ENCODE results near the gene LOXL3. TPM values are rescaled to one million over a fixed set of nuclear protein-coding genes. Genes with fewer than 3 reads are reported as not detected.
A peak's percentile ranks its signal among the peaks of the same experiment; 100 is the strongest.

The LOXL3 gene
- total RNA-seq, 2 experiments from 2014 or later: 0.25 TPM; not detected in 1

GRCh38 chr2:74516650-74517049 lies 37.1 kb downstream of the LOXL3 start:
- peaks cover 0 to 36% of the 10 kb centered on the region in 2 experiments for H3K9me3 ChIP-seq (ENCODE audit: control insufficient read depth in 1 of 2, insufficient read depth in 1 of 2, low read length in 2 of 2)
- H3K4me1 ChIP-seq (ENCODE audit: insufficient read depth, low read length): peaks cover 40% of the 10 kb centered on the region
- Mint-ChIP-seq H3K27me3 (peaks cover 89% of the 10 kb centered on the region), H3K27ac (no peak overlapping the region), H3K4me1 (ENCODE audit: low read depth) (peaks cover 18% of the 10 kb centered on the region), H3K4me3 (peak overlapping the region; percentile 85), H3K9me3 (no peaks in the 10 kb centered on the region), H3K36me3 (ENCODE audit: low read depth) (no peaks in the 10 kb centered on the region)
- TF ChIP-seq CTCF (IDR thresholded peaks at IDR 0.05): no peak
- no peak overlapping the region for H3K27ac ChIP-seq (ENCODE audit: low read depth in 1 of 2, low read length in 2 of 2)
- peaks cover 73 to 84% of the 10 kb centered on the region in 2 experiments for H3K27me3 ChIP-seq (ENCODE audit: control insufficient read depth in 1 of 2, insufficient read depth in 2 of 2, low read length in 2 of 2)
- ChIA-PET CTCF (interaction anchor here (1.2 kb wide), 1 partner anchor 14 kb away, joined by 3 read pairs; no protein-coding TSS in a partner anchor), POLR2A (interaction anchor here (0.8 to 3.8 kb wide), 5 partner anchors 9 to 34 kb away, joined by 3 to 27 read pairs (median 5); partner anchors contain the start of genes AUP1, CCDC142, DQX1 and HTRA2)
- no peak for ATAC-seq (ENCODE audit: poor library complexity)
- DNase-seq: no peak
- no peaks in the 10 kb centered on the region for H3K36me3 ChIP-seq (ENCODE audit: insufficient read depth, low read length)
- intact Hi-C loops (cut with DNase I, micrococcal nuclease): no loop called here
- H3K4me3 ChIP-seq (ENCODE audit: low read length): peak overlapping the region; percentile 54

- POLR2A ChIA-PET: interaction anchor here (0.8 to 3.8 kb wide), 5 partner anchors 9 to 33 kb away, joined by 3 to 27 read pairs (median 5); partner anchors contain the start of genes AUP1, CCDC142, DQX1 and HTRA2
- DNase-seq (peak; percentile 54 to 85 (median 68)), ATAC-seq (ENCODE audit: poor library complexity) (peak; percentile 80)
- H3K27ac Mint-ChIP-seq: no peak overlapping the region
- peaks cover 18% of the 10 kb centered on the region for H3K4me1 Mint-ChIP-seq (ENCODE audit: low read depth)
- no peak for TF ChIP-seq CTCF (IDR thresholded peaks at IDR 0.05)
- H3K27me3 Mint-ChIP-seq: peaks cover 92% of the 10 kb centered on the region
- peak overlapping the region; percentile 85 for H3K4me3 Mint-ChIP-seq
- peaks cover 40% of the 10 kb centered on the region for H3K4me1 ChIP-seq (ENCODE audit: insufficient read depth, low read length)
- H3K27ac ChIP-seq (ENCODE audit: low read depth in 1 of 2, low read length in 2 of 2): no peak overlapping the region
- H3K9me3 ChIP-seq (ENCODE audit: control insufficient read depth in 1 of 2, insufficient read depth in 1 of 2, low read length in 2 of 2): peaks cover 0 to 36% of the 10 kb centered on the region in 2 experiments
- H3K27me3 ChIP-seq (ENCODE audit: control insufficient read depth in 1 of 2, insufficient read depth in 2 of 2, low read length in 2 of 2): peaks cover 78 to 84% of the 10 kb centered on the region in 2 experiments
- intact Hi-C loops (cut with DNase I, micrococcal nuclease): loop anchor here in 1 of 2 experiments (2.0 kb wide), 1 partner anchor 13 kb away; the partner anchor contains the start of genes AUP1 and HTRA2
- H3K4me3 ChIP-seq (ENCODE audit: low read length): peak overlapping the region; percentile 54
- no peaks in the 10 kb centered on the region for H3K36me3 ChIP-seq (ENCODE audit: insufficient read depth, low read length)
- no peaks in the 10 kb centered on the region for H3K9me3 Mint-ChIP-seq
- CTCF ChIA-PET: interaction anchor here (1.2 kb wide), 1 partner anchor 15 kb away, joined by 3 read pairs; no protein-coding TSS in a partner anchor
- no peaks in the 10 kb centered on the region for H3K36me3 Mint-ChIP-seq (ENCODE audit: low read depth)
Measured at GRCh38 chr2:74515981-74516633, 37.6 kb downstream of the LOXL3 start.

- peaks cover 91% of the 10 kb centered on the region for H3K27me3 Mint-ChIP-seq
- H3K4me1 Mint-ChIP-seq (ENCODE audit: low read depth): peaks cover 18% of the 10 kb centered on the region
- ChIA-PET CTCF (no interaction called here), POLR2A (interaction anchor here (1.1 to 3.8 kb wide), 5 partner anchors 8 to 15 kb away, joined by 4 to 27 read pairs (median 6); partner anchors contain the start of genes AUP1, DQX1, HTRA2 and PCGF1)
- Histone ChIP-seq H3K4me3 (ENCODE audit: low read length) (peak overlapping the region; percentile 54), H3K27me3 (ENCODE audit: control insufficient read depth in 1 of 2, insufficient read depth in 2 of 2, low read length in 2 of 2) (peaks cover 77 to 81% of the 10 kb centered on the region in 2 experiments), H3K27ac (ENCODE audit: low read depth in 1 of 2, low read length in 2 of 2) (no peak overlapping the region), H3K9me3 (ENCODE audit: control insufficient read depth in 1 of 2, insufficient read depth in 1 of 2, low read length in 2 of 2) (peaks cover 0 to 36% of the 10 kb centered on the region in 2 experiments), H3K36me3 (ENCODE audit: insufficient read depth, low read length) (no peaks in the 10 kb centered on the region), H3K4me1 (ENCODE audit: insufficient read depth, low read length) (peaks cover 40% of the 10 kb centered on the region)
- DNase-seq: peak in 3 of 14 experiments; percentile 11 to 43 (median 34)
- intact Hi-C loops (cut with DNase I, micrococcal nuclease): loop anchor here in 1 of 2 experiments (2.0 kb wide), 1 partner anchor 13 kb away; the partner anchor contains the start of genes AUP1 and HTRA2
- peak; percentile 10 for ATAC-seq (ENCODE audit: poor library complexity)
- H3K9me3 Mint-ChIP-seq: no peaks in the 10 kb centered on the region
- H3K4me3 Mint-ChIP-seq: peak overlapping the region; percentile 74
- TF ChIP-seq CTCF (IDR thresholded peaks at IDR 0.05): no peak
- no peaks in the 10 kb centered on the region for H3K36me3 Mint-ChIP-seq (ENCODE audit: low read depth)
- H3K27ac Mint-ChIP-seq: no peak overlapping the region
Measured at GRCh38 chr2:74515271-74515980, 38.3 kb downstream of the LOXL3 start.

Data from CD4-positive, alpha-beta T cell (primary cell).